ENCODE data around the gene TRIM9.
"Not testable (repeated sequence)": the region's sequence is repeated elsewhere in the genome, so short reads cannot be mapped to it uniquely, and the experiment has no call there.

The TRIM9 gene

DNA sequence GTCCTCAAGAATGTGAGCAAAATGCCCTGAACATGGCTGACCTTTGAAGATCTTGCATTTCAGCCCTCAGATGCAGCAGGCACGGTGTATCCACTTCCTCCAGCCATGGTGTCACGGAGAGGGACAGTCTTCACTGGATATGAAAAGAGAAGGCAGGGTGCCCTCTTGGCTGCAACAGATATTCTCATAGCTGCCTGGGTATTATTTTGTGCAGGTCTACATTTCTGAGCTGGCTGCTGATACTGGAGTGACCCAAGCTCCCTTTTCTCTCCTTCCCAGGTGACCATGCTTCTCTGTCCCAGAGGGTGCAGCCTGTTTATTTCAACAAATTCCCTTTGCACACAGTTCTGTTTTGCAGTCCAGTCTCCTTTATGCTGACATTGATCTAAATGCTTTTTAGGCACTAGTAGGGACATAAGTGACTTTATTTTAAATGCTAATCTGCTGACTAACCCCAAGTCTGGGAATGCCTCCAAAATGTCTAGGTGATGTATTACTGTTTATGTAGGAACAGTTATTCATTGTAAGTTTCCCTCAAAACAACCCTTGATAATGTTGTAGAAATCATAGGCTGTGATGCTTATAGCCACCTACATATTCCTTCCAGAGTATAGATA is 133.2 kb downstream of the TRIM9 start:
- peak in 1 of 3 donors; percentile 30 for DNase-seq

DNA sequence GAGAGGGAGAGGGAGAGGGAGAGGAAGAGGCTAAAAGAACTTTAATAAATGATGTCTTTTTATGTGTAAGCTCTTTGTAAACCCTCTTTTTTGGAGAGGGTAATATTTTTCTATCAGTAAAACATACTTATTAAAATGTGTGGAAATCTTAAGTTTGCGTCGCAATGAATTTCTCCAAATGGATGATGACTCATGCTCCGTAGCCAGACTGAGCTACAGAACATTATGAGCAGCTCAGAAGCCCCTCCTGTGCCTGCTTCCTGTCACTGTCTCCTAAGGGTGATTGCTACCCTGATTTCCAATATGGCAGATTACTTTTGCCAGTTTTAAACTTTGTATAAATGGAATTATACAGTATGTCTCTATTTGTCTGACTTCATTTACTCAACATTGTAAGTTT is 137.6 kb downstream of the TRIM9 start:
- peak; percentile 43 to 70 (median 66) for DNase-seq

DNA sequence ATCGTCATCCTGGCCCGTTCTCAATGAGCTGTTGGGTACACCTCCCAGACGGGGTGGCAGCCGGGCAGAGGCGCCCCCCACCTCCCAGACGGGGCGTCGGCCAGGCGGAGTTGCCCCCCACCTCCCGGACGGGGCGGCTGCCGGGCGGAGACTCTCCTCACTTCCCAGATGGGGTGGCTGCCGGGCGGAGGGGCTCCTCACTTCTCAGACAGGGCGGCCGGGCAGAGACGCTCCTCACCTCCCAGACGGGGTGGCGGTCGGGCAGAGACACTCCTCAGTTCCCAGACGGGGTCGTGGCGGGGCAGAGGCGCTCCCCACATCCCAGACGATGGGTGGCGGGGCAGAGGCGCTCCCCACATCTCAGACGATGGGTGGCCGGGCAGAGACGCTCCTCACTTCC is 138.5 kb downstream of the TRIM9 start:
- not testable (repeated sequence) for DNase-seq

DNA sequence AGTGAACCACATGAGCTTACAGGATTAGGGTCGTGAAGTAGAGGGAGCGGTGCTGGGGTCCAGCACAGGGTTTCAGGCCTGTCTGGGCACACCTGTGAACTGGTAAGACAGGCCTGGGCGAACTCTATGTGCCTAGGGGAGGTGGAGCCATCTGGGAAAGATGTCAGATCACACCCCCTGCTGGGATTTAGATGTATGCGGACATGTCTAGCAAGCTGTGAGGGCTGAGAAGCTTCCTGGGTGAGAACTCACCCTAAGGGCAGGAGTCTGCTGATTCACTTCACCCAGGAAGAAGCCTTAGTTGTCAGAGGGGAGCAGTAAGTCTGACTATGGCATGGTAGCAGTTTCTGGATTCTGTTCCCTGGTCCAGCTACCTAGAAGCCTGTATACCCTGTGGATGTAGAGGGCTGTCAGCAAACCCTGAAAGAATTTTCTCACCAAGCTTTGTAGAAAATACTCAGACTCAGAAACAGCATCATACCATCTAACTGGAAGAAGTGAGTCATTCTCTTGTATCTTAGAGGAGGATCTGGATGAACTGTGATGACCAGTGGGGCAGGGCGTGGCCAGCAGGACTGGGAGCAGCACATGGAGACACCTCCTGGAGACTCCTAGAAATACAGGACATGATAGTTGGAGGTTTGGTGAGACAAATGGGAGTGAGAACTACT is 139.4 kb downstream of the TRIM9 start:
- DNase-seq = peak; percentile 90 to 96 (median 90)

DNA sequence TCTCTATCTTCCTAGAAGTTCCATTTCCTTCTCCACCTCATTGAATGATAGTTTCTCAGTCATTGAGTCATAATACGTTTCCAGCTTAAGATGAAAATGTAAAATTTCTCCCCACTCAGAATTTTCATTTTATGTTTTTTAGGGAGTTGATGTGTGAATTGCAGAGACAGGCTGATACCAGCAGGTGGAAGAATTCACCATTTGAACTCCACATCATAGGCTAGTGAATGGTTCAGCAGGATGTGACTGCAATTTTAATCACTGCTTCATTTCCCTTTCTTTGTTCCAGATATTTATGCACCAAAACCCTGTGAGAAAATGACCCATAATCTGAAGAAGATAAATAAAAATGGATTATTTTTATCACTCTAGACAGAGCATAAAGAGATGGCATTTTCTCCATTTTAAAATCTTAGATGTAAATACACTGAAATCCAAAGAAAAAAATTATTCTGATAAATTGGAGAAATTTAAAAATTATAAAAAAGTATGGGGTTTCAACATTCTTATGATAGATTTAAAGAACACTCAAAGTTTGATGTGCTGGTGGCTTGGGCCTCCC is 140.0 kb downstream of the TRIM9 start:
- DNase-seq = peak; percentile 54 to 83 (median 73)

DNA sequence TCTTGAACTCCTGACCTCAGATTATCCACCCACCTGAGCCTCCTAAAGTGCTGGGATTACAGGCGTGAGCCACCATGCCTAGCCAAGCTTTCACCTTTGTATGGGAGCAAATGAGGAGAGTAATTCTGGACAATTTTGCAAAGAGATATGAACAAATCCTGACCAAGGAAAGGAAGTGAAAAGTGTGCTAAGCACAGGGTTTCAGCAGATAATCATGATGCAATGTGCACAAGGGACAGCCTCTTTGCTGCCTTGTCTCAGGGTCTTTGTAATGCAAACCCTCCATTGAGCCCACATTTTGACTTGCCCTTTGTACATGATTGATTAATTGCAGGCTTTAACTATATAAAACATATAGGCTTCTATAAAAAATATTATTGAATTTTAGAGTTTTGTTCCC is 141.4 kb downstream of the TRIM9 start:
- DNase-seq = no peak

DNA sequence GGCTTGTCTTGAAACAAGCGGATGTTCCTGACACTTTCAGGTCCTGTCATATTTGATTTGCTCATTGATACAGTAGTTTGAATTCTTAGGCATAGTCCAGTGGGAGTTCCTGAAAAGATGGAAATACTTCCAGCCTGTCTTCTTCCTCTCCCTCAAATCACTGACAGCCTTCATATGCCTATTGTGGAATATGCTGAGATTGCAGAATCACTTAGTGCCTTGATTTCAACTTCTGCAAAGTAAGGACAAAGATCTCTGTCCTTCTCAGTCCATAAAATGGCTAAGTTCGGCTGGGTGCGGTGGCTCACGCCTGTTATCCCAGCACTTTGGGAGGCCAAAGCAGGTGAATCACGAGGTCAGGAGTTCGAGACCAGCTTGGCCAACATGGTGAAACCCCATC is 143.9 kb downstream of the TRIM9 start:
- DNase-seq = peak in 1 of 3 donors; percentile 40

DNA sequence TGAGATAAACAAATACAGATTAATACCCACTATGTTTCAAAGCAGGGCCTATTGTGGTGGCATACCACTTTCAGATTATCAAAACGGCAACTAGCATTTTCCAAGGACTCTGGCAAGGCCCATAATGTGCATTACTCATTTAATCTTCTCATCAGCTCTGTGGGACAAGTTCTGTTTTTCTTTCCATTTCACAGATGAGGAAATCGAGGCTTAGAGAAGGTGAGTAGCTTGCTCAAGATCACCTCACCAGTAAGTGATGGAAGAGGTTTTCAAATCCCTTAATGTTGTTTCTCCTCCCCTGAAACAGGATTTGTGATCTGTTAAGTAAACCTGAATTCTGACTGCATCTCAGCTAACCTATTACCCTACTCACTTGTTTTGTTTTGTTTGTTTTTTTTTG is 146.7 kb downstream of the TRIM9 start:
- no peak for DNase-seq

DNA sequence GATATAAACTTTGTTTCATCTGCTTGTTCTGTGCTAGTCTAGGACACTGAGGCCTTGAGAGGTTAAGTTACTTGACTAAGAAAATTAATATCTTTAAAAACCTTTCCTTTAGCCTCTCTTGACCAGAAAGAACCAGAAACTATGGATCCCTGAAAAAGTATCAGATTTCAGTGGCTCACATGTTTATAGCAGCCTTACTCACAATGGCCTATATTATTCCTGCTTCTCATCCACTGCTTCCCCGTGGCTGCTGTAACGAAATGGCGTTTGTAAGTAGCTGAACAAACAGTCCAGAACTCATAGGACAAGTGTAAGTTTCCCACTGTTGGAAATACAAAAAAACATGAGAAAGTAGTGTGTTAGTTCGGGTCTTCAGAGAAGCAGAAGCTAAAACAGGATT is 147.5 kb downstream of the TRIM9 start:
- DNase-seq = no peak

DNA sequence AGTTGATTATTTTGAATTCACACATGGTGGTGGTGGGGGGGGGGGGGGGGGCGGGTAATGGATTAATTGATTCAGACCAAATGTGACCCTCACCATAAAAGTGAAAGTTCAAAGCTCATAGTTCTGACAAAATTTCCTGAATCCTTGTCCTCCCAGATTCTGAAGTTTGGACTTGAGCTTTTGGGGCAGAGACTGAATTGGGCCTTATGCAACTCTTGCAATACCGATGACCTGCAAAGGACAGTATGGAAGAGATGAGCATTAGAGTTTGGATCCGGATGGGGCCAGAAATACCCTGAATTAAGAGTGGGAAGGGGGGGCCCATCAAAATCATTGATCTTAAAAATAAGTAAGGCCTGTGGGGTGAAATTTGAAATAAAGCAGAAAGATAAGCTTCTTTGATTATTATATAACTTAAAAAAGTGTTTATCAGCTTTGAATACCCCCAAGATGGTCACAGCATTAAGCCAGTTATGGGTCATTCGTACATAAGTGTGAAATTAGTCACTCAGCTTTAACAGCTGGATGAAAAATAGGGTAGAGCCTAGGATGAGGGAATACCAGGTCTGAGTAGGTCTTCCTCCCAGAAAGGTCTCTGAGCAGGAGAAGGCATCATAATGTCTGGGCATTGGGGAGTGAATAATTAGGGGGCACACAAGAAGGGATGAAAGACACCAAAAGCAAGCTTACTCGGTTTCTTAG is 148.5 kb downstream of the TRIM9 start:
- no peak for DNase-seq

DNA sequence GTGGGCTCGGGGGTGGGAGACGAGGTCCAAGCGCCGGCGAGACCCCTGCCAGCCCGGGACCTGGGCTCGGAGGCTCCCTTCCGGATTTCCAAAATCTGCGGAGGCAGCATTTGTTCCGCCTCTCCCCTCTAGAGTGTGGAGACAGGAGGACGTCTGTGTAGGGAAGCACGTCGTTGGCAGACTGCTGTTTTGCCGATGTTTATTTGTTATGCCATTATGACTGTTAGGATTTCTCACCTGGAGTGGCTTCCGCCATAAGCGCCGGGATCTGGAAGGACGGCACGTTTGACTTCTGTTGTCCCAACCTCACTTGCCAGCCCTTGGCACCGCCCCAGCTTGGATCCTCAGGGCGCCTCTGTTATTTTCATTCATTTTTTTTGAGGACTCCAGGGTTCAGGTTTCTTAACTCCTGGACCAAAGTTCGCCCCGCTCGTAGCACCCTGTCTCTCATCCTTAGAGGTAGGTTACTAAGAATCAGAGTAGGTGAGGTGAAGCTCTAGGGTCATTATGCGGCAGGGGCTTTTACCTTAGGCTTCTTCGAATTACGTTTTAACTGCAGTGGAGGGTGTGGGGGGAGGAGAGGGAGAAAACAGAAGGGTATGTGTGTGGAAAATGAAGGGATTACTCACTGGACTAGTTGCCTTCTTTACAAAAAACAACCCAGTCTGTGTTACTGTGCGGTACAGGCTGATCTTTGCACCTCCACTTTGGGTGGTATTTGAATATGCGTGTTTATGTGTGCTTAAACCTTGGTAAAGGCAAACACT is 150.1 kb downstream of the TRIM9 start:
- DNase-seq = peak in 1 of 3 donors; percentile 34

DNA sequence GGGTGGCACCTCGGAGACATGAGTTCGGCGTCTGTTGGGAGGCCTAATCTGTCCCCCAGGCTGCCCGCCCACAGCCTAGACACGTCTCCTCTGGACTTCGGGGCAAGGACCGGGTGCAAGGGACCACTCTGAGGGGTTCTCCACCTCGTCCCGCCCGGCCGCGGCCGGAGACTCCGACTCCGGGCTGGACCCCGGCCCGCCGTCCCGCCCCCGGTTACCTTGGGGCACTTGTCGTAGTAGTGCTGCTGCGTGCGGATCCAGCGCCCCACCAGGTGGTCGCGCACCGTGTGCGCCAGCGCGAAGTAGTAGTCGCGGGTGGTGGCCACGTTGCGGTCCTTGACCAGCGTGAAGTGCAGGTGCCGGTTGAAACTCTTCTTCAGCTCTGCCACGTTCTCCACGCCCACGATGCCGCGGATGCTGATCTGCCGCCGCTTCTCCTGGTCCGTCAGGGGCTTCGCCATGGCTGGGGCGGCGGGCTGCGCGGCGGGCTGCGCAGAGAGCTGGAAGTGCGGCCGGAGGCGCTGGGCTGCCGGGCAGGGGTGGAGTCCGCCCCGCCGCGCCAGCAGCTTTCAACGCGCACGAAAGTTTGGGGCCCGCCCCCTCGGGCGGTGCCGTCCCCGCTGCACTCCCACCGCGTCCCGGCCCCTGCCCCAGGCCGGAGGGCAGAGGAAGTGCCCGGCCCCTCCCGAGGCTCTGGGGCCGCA is 150.8 kb downstream of the TRIM9 start, which contains the start of gene PYGL:
Gene PYGL (minus strand): TSS at position 541 of the 704 bp plus-strand sequence. CDS start 80 bp downstream, at position 461.
- DNase-seq = peak; percentile 84 to 94 (median 89)

DNA sequence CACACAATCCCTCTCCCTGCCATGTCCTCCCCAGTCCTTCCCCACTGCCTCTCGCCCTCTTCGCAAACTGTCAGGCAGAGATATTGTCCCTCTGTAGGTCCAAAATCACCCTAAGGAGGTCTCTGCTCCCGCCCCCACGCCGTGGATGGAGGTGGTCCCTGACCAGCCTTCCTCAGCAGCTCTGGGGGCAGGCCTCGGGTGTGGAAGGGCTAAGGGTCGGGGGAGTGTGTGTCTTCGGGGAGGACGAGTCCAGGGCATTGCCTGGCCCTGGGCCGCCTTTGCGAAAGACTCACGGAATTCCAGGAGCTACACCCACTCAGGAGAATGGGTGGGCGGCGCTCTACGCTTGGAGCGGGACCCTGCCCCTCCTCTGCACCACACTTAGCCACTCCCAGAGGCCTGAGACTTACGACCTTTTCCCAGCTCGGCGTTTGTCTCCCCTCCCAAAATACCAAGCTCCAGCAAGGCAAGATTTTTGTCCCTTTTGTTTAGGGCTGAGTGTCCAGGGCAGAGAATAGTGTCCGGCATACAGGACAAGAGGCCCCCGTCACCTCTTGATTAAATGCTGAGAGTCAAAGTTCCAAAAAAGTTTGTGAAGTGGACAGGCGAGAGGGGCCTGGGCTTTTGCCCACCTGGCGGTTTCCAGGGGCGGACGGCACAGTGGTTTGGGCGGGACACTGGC is 151.5 kb downstream of the TRIM9 start:
- peak in 2 of 3 donors; percentile 24 to 41 for DNase-seq

DNA sequence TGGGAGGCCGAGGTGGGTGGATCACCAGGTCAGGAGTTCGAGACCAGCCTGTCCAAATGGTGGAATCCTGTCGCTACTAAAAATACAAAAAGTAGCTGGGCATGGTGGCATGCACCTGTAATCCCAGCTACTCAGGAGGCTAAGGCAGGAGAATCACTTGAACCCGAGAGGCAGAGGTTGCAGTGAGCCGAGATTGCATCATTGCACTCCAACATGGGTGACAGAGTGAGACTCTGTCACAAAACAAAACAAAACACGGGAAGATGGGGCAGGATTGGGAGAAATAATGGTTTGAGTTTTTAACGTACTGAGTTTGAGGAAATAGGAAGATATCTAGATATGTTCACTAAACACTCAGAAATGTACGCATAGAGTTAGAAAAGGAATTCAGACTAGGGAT is 153.3 kb downstream of the TRIM9 start:
- DNase-seq = not testable (repeated sequence)

DNA sequence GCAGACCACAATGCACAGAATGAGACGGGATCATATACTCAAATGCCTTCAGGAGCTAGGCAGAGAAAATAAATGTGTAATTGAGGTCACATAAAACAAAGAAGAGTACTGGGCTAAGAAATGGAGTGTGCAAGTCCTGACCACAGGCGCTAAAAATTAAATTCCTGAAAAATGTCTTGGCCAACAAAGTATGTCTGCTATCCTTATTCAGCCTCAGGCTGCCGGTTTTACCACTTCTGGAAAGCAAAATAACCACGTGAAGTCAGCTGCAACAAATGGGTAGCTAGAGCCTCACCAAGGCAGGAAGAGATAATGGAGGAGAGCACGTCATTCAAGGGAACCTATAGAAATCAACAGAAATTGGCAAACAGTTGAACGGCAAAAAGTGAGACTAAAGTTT is 153.8 kb downstream of the TRIM9 start:
- no peak for DNase-seq

DNA sequence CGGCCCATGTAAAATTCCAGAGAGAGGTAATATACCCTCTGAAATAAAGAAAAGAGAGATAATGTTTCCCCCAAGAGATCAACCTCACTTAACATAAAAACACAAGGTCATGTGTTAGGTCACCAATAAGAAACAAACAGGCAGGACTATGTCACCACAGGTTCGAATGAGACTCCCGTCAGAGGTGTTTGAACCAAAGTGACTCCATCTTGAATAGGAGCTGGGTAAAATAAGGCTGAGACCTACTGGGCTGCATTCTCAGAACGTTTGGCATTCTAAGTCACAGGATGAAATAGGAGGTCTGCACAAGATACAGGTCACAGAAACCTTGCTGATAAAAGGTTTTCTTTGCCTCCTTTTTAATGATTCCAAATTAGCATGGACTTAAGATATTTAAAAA is 157.1 kb downstream of the TRIM9 start:
- no peak for DNase-seq

DNA sequence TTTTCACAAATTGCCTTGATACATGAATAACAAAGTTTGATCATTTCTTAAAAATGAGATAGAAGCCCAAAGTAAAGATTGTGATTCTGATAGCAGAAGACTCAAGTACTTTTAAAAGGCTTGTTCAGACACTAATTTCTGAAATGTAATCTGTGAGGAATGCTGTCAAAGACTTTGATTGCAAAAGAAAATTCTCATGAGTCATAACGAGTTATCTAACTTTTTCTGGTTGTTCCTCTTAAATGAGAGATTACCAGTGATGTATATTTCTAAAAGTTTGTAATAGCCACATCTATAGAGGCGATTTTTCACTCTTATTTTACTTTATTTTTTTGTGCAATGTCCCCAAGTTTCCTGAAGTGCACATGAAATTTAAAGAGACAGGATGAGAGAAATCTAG is 157.6 kb downstream of the TRIM9 start:
- DNase-seq = peak; percentile 41 to 89 (median 86)

DNA sequence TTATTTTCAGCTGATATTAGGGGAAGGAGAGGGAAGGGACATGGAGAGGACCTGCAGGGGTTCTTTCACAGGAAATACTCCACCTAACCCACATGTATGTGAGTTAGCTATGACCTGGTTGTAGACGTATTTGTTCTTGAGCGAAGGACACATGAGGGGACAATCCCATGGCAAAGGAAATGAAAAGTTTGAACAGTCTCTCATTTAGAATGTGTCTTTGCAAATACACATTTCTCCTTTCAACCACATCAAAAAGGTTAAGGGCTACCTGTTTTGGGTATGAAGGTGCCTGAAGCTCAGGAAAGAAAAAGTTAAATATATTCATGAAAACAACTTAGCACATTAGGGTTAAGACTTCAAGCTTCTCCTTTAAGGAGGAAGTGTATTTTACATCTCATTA is 158.0 kb downstream of the TRIM9 start:
- no peak for DNase-seq

DNA sequence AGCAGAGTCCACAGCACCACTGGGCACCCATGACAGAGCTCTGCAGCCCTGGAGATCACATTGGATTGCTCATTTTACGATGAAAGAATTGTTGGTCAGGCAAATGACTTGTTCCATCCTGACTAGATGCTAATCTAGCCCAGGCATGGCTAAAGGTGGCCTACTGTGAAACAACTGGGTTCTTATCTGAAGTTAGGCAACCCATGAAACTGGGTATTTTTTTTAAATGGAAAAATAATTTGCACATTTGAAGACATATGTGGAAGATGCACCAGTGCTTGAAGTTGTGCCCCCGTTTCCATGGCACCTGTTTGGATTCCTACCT is 158.9 kb downstream of the TRIM9 start:
- no peak for DNase-seq

DNA sequence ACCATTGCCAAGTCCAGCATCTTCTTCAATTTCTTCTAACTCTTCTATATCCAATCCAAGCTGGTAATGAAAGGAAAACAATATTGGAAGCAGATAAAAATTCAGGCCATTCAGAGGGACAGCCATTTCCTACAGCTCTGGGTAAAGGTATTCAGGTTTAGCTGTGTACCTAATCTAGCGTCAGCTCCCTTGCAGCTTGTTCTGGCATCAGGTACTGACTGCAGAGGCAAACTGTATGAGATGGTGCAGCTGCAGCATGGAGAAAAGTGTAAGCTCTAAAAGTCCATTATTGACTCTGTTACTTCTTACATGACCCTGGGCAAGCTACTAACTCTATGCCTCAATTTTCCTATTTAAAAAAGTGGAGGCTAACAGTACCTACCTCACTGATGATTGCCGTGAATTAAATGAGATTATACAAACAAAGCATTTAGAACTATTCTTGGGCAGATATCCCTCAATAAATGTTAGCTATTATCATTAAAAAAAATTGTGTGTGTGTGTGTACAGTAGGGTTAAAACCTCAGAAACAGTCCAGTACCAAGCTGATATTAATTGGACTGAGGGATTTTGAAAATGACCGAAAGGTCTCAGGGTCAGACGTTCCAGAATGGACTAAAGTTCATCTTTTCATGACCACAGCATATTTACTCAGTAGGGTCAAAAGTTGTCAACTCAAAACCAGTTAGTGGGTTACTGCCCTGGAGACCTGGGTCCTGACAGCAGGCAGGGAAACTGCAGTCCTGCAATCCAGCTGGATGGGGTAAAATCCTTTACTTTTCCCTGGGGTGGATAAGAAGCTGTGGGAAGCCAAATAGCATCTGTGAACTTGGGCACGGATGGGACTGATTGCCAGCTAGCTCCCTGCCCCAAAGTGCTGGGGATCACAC is 159.5 kb downstream of the TRIM9 start:
- DNase-seq = no peak
